H1 (cell line): ENCODE measurements around the gene RAB3D. TPM values are rescaled to one million over a fixed set of nuclear protein-coding genes. Genes with fewer than 3 reads are reported as not detected.

Experiments
- BACH1 ChIP-seq: IDR thresholded peaks from 2 replicates; pipeline ENCODE4 v1.6.1; 2012; ENCODE audit warnings: low read length, improper control_type of control experiment
- CTCF ChIP-seq, 3 experiments: IDR thresholded peaks; 1 replicate in 2 of 3; 2 replicates in 1 of 3; pipeline versions ENCODE4 v1.5.1 to v1.6.1; 2011; ENCODE audit warnings: low read length in 3 of 3, mild to moderate bottlenecking in 3 of 3, inconsistent platforms in 2 of 3, low read depth in 1 of 3, moderate library complexity in 1 of 3; ENCODE audit not compliant: insufficient read depth in 1 of 3; ENCODE audit errors: control extremely low read depth in 1 of 3
- POU5F1 ChIP-seq: IDR thresholded peaks from 2 replicates; pipeline ENCODE4 v1.6.1; 2011; ENCODE audit warnings: low read depth, mild to moderate bottlenecking, low read length, moderate library complexity
- SAP30 ChIP-seq: fragments of 300-600 bp; sonication (generic); IDR thresholded peaks from 2 replicates; pipeline ENCODE4 v1.7.1; 2012; ENCODE audit warnings: low read length, moderate library complexity, mild to moderate bottlenecking, inconsistent platforms; ENCODE audit not compliant: insufficient read depth, insufficient replicate concordance
- TCF12 ChIP-seq: IDR thresholded peaks from 2 replicates; pipeline ENCODE4 v1.6.1; 2011; ENCODE audit warnings: low read depth, mild to moderate bottlenecking, low read length
- polyA plus RNA-seq, 7 experiments: library from polyadenylated mRNA; depleted of rRNA in 3 of 7; stranded (reverse) in 5 of 7; unstranded in 2 of 7; fragments of >200 nt in 5 of 7; fragments of 200-250 nt in 2 of 7; gene quantifications; 1 replicate in 5 of 7; 2 replicates in 1 of 7; 4 replicates in 1 of 7; pipeline versions ENCODE4 v1.2.1 to v1.2.3, GENCODE V29; 2011 to 2013; ENCODE audit warnings: missing spikeins in 2 of 7, mixed read lengths in 2 of 7
- total RNA-seq: library from RNA; stranded (reverse); fragmentation: NEBNext Ultra II Directional; extraction: Animal tissue kit (Norgen Biotek cat#: 25700); gene quantifications from 2 replicates; pipeline ENCODE4 v1.2.1, GENCODE V29; 2021

Gene RAB3D
- total and polyA plus RNA-seq, 2 of the 8 experiments (the other 6 are each of a cell fraction or from before 2014, with no cell fraction given): 17.8 to 23.8 TPM

DNA sequence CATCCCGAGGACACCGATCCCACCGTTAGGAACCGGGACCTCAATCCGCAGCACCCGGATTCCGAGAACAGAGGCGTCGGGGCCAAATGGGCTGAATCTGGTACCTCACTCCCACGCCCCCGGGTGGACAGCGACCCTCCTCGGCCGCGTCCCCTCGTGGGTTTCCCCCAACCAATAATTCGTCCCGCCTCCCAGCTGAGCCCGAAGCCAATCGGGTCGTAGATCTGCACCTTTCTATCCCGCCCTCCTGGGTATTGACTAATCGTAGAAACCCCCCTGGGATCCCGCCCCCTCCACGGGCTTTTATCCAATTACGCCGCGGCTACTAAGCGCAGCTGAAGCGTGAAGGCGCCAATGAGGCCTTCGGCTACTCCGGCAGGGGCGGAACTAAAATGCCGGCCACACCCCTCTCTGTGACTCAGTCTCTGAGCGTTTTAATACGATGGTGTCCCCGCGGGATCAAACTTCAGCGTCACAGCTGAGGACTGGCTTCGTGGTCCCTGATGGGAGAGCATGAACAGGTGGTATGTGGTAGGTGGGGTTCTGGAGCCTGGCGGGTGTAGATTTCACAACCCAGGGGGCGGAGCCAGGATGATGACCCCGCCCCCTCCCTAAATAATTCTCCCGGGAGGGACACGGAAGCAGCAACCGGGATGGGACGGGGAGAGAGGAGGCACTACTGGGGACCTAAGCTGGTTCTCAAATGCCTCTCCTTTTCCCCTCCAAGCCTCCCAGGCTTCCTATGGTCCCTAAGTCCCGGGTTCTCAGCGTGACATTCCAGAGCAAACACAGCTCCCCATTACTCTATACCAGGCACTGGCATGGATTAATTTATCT lies 6.9 kb upstream of the RAB3D start, which contains the start of the genes CCDC159 and TMEM205 (continued):
- TF ChIP-seq TCF12 (0 out of 2 replicates have a peak, but pooled peaks have one; percentile 21), POU5F1 (no peak), BACH1 (peak; percentile 86), SAP30 (no peak), CTCF (IDR thresholded peaks at IDR 0.05; ENCODE audit: control extremely low read depth in 1 of 3, insufficient read depth in 1 of 3, low read depth in 1 of 3, low read length in 3 of 3) (no peak)
